Hematopoietic multipotent progenitor cell (in vitro differentiated cells): Measurements from ENCODE around the gene LHFPL2. TPM values are rescaled to one million over a fixed set of nuclear protein-coding genes. Genes with fewer than 3 reads are reported as not detected.

Experiments used
- DNase-seq, 3 donors: peaks; one replicate each; pipeline ENCODE4 v3.0.0-alpha.2; 2011 to 2015; ENCODE audit warnings: low read depth in 2 of 3, low spot score in 2 of 3
- total RNA-seq: library from RNA; depleted of rRNA; stranded (reverse); fragments of >200 nt; gene quantifications from one replicate; pipeline ENCODE4 v1.2.3, GENCODE V29; 2012

Gene LHFPL2
- total RNA-seq, 1 donor = 19.7 TPM

- no peak for DNase-seq
Observed at GRCh38 chr5:78644741-78645300, 3.8 kb downstream of the LHFPL2 start.

GRCh38 chr5:78644129-78644528 lies 4.4 kb downstream of the LHFPL2 start:
- no peak for DNase-seq

- no peak for DNase-seq
Observed at GRCh38 chr5:78642701-78643100, 5.9 kb downstream of the LHFPL2 start.

GRCh38 chr5:78640662-78641474 lies 7.7 kb downstream of the LHFPL2 start:
- no peak for DNase-seq

- DNase-seq = no peak
Observed at GRCh38 chr5:78639791-78640190, 8.8 kb downstream of the LHFPL2 start.

- no peak for DNase-seq
Observed at GRCh38 chr5:78638973-78639669, 9.5 kb downstream of the LHFPL2 start.

- no peak for DNase-seq
Observed at GRCh38 chr5:78638423-78638822, 10.1 kb downstream of the LHFPL2 start.

GRCh38 chr5:78637468-78637867 lies 11.1 kb downstream of the LHFPL2 start:
- no peak for DNase-seq

GRCh38 chr5:78636682-78637081 lies 11.9 kb downstream of the LHFPL2 start:
- DNase-seq = no peak

GRCh38 chr5:78634634-78635033 lies 13.9 kb downstream of the LHFPL2 start:
- peak in 1 of 3 donors; percentile 30 for DNase-seq

GRCh38 chr5:78634229-78634628 lies 14.3 kb downstream of the LHFPL2 start:
- no peak for DNase-seq

GRCh38 chr5:78633700-78634099 lies 14.9 kb downstream of the LHFPL2 start:
- no peak for DNase-seq

- DNase-seq = no peak
Observed at GRCh38 chr5:78632467-78632866, 16.1 kb downstream of the LHFPL2 start.

GRCh38 chr5:78631931-78632330 lies 16.6 kb downstream of the LHFPL2 start:
- DNase-seq = no peak

- no peak for DNase-seq
Observed at GRCh38 chr5:78630047-78630446, 18.5 kb downstream of the LHFPL2 start.

- no peak for DNase-seq
Observed at GRCh38 chr5:78629624-78630023, 18.9 kb downstream of the LHFPL2 start.

GRCh38 chr5:78628270-78628992 lies 20.1 kb downstream of the LHFPL2 start:
- DNase-seq = no peak

- DNase-seq = no peak
Observed at GRCh38 chr5:78627766-78628165, 20.8 kb downstream of the LHFPL2 start.

GRCh38 chr5:78627175-78627574 lies 21.4 kb downstream of the LHFPL2 start:
- DNase-seq = peak in 1 of 3 donors; percentile 29

GRCh38 chr5:78626009-78626571 lies 22.5 kb downstream of the LHFPL2 start:
- DNase-seq = no peak

- DNase-seq = no peak
Observed at GRCh38 chr5:78624992-78625391, 23.6 kb downstream of the LHFPL2 start.
